ENCODE measurements around the gene TMTC2. TPM values are rescaled to one million over a fixed set of nuclear protein-coding genes. Genes with fewer than 3 reads are reported as not detected.

The TMTC2 gene
- polyA plus RNA-seq (2013), result 36.7 and 39.0 TPM in 2 replicates

GRCh38 chr12:82686168-82687020, at the start of gene TMTC2:
Gene TMTC2 (plus strand): TSS chr12:82686906.
- H3K27me3 ChIP-seq (ENCODE audit: insufficient read depth, low read length), result no peaks in the 10 kb centered on the region
- H4K91ac ChIP-seq (ENCODE audit: low read depth, low read length), result peak within 1 kb of the TSS; percentile 21
- no peak within 1 kb of the TSS for H3K23ac ChIP-seq (ENCODE audit: low read length)
- H2BK120ac ChIP-seq (ENCODE audit: insufficient read depth, low read length, poor library complexity), result peak within 1 kb of the TSS; percentile 24
- H3K14ac ChIP-seq (ENCODE audit: low read length), result peak within 1 kb of the TSS; percentile 48
- H3K36me3 ChIP-seq (ENCODE audit: control insufficient read depth in 1 of 2, insufficient read depth in 2 of 2, low read length in 2 of 2), result no peaks in the 10 kb centered on the region
- peaks cover 11% of the 10 kb centered on the region for H3K79me2 ChIP-seq (ENCODE audit: control insufficient read depth, insufficient read depth, low read length, poor library complexity)
- H3K4me2 ChIP-seq (ENCODE audit: low read length), result peak within 1 kb of the TSS; percentile 91
- no peak within 1 kb of the TSS for H2AK5ac ChIP-seq (ENCODE audit: low read length)
- peak within 1 kb of the TSS; percentile 97 for H3K4me3 ChIP-seq (ENCODE audit: low read depth, low read length)
- H4K12ac ChIP-seq (ENCODE audit: low read depth, low read length), result peak within 1 kb of the TSS; percentile 21
- H3K18ac ChIP-seq (ENCODE audit: low read length), result peak within 1 kb of the TSS; percentile 21
- DNase-seq, result peak; percentile 89 to 91
- H3K9ac ChIP-seq (ENCODE audit: low read length), result peak within 1 kb of the TSS; percentile 91
- peaks cover 0 to 5% of the 10 kb centered on the region in 2 experiments for H3K4me1 ChIP-seq (ENCODE audit: control insufficient read depth in 1 of 2, insufficient read depth in 2 of 2, low read length in 2 of 2)
- H3K9me3 ChIP-seq (ENCODE audit: insufficient read depth, low read depth, low read length), result no peaks in the 10 kb centered on the region
- H3K27ac ChIP-seq (ENCODE audit: low read depth, low read length), result peak within 1 kb of the TSS; percentile 78
- peaks cover 11% of the 10 kb centered on the region for H3K79me1 ChIP-seq (ENCODE audit: low read length)
- H3K4ac ChIP-seq (ENCODE audit: low read depth, low read length), result peak within 1 kb of the TSS; percentile 7
- peak within 1 kb of the TSS; percentile 51 for H2BK5ac ChIP-seq (ENCODE audit: low read depth, low read length, poor library complexity)
- H4K8ac ChIP-seq (ENCODE audit: low read depth, low read length), result peak within 1 kb of the TSS; percentile 18
- H2AFZ ChIP-seq (ENCODE audit: insufficient read depth, low read length, poor library complexity), result peak within 1 kb of the TSS; percentile 38
- no CpG with 5 or more reads among the region's 39 CpGs for WGBS (ENCODE audit: extremely low coverage, insufficient coverage, insufficient read length)
- H2BK12ac ChIP-seq (ENCODE audit: low read length), result no peak within 1 kb of the TSS

- no CpG with 5 or more reads among the region's 1 CpG for WGBS (ENCODE audit: extremely low coverage, insufficient coverage, insufficient read length)
- H4K8ac ChIP-seq (ENCODE audit: low read depth, low read length), result no peak overlapping the region
- no peak overlapping the region for H3K14ac ChIP-seq (ENCODE audit: low read length)
- no peak overlapping the region for H3K18ac ChIP-seq (ENCODE audit: low read length)
- H2AK5ac ChIP-seq (ENCODE audit: low read length), result no peak overlapping the region
- H3K4me2 ChIP-seq (ENCODE audit: low read length), result no peak overlapping the region
- no peak overlapping the region for H3K4ac ChIP-seq (ENCODE audit: low read depth, low read length)
- no peaks in the 10 kb centered on the region for H3K79me2 ChIP-seq (ENCODE audit: control insufficient read depth, insufficient read depth, low read length, poor library complexity)
- H3K9ac ChIP-seq (ENCODE audit: low read length), result no peak overlapping the region
- no peak overlapping the region for H3K27ac ChIP-seq (ENCODE audit: low read depth, low read length)
- no peak overlapping the region for H4K12ac ChIP-seq (ENCODE audit: low read depth, low read length)
- H3K4me1 ChIP-seq (ENCODE audit: control insufficient read depth in 1 of 2, insufficient read depth in 2 of 2, low read length in 2 of 2), result no peaks in the 10 kb centered on the region
- no peaks in the 10 kb centered on the region for H3K27me3 ChIP-seq (ENCODE audit: insufficient read depth, low read length)
- no peak overlapping the region for H2BK5ac ChIP-seq (ENCODE audit: low read depth, low read length, poor library complexity)
- DNase-seq, result no peak
- no peaks in the 10 kb centered on the region for H3K79me1 ChIP-seq (ENCODE audit: low read length)
- H3K9me3 ChIP-seq (ENCODE audit: insufficient read depth, low read depth, low read length), result peaks cover 3% of the 10 kb centered on the region
- no peak overlapping the region for H2AFZ ChIP-seq (ENCODE audit: insufficient read depth, low read length, poor library complexity)
- H3K36me3 ChIP-seq (ENCODE audit: control insufficient read depth in 1 of 2, insufficient read depth in 2 of 2, low read length in 2 of 2), result no peaks in the 10 kb centered on the region
- H2BK120ac ChIP-seq (ENCODE audit: insufficient read depth, low read length, poor library complexity), result no peak overlapping the region
- no peak overlapping the region for H3K4me3 ChIP-seq (ENCODE audit: low read depth, low read length)
- H4K91ac ChIP-seq (ENCODE audit: low read depth, low read length), result no peak overlapping the region
- H2BK12ac ChIP-seq (ENCODE audit: low read length), result no peak overlapping the region
- no peak overlapping the region for H3K23ac ChIP-seq (ENCODE audit: low read length)
Observed at GRCh38 chr12:82638324-82638723, 48.4 kb upstream of the TMTC2 start.

GRCh38 chr12:82644896-82645295, 41.8 kb upstream of the TMTC2 start:
- Histone ChIP-seq H3K4me3 (ENCODE audit: low read depth, low read length) (no peak overlapping the region), H4K91ac (ENCODE audit: low read depth, low read length) (no peak overlapping the region), H3K36me3 (ENCODE audit: control insufficient read depth in 1 of 2, insufficient read depth in 2 of 2, low read length in 2 of 2) (no peaks in the 10 kb centered on the region), H2AK5ac (ENCODE audit: low read length) (no peak overlapping the region), H2AFZ (ENCODE audit: insufficient read depth, low read length, poor library complexity) (no peak overlapping the region), H3K14ac (ENCODE audit: low read length) (no peak overlapping the region), H2BK5ac (ENCODE audit: low read depth, low read length, poor library complexity) (no peak overlapping the region), H2BK120ac (ENCODE audit: insufficient read depth, low read length, poor library complexity) (no peak overlapping the region), H3K79me2 (ENCODE audit: control insufficient read depth, insufficient read depth, low read length, poor library complexity) (no peaks in the 10 kb centered on the region), H2BK12ac (ENCODE audit: low read length) (no peak overlapping the region), H3K23ac (ENCODE audit: low read length) (no peak overlapping the region), H3K9ac (ENCODE audit: low read length) (no peak overlapping the region), H3K27me3 (ENCODE audit: insufficient read depth, low read length) (no peaks in the 10 kb centered on the region), H3K4ac (ENCODE audit: low read depth, low read length) (no peak overlapping the region), H3K4me1 (ENCODE audit: control insufficient read depth in 1 of 2, insufficient read depth in 2 of 2, low read length in 2 of 2) (no peaks in the 10 kb centered on the region), H3K4me2 (ENCODE audit: low read length) (no peak overlapping the region), H4K8ac (ENCODE audit: low read depth, low read length) (no peak overlapping the region), H4K12ac (ENCODE audit: low read depth, low read length) (no peak overlapping the region), H3K27ac (ENCODE audit: low read depth, low read length) (no peak overlapping the region), H3K79me1 (ENCODE audit: low read length) (no peaks in the 10 kb centered on the region), H3K18ac (ENCODE audit: low read length) (no peak overlapping the region), H3K9me3 (ENCODE audit: insufficient read depth, low read depth, low read length) (no peaks in the 10 kb centered on the region)
- no peak for DNase-seq
- no CpG with 5 or more reads among the region's 2 CpGs for WGBS (ENCODE audit: extremely low coverage, insufficient coverage, insufficient read length)

- H2AK5ac ChIP-seq (ENCODE audit: low read length), result no peak overlapping the region
- H3K14ac ChIP-seq (ENCODE audit: low read length), result no peak overlapping the region
- H3K18ac ChIP-seq (ENCODE audit: low read length), result no peak overlapping the region
- no peaks in the 10 kb centered on the region for H3K4me1 ChIP-seq (ENCODE audit: control insufficient read depth in 1 of 2, insufficient read depth in 2 of 2, low read length in 2 of 2)
- no peak for DNase-seq
- no peaks in the 10 kb centered on the region for H3K79me2 ChIP-seq (ENCODE audit: control insufficient read depth, insufficient read depth, low read length, poor library complexity)
- no peak overlapping the region for H3K23ac ChIP-seq (ENCODE audit: low read length)
- no peak overlapping the region for H2BK120ac ChIP-seq (ENCODE audit: insufficient read depth, low read length, poor library complexity)
- no peaks in the 10 kb centered on the region for H3K36me3 ChIP-seq (ENCODE audit: control insufficient read depth in 1 of 2, insufficient read depth in 2 of 2, low read length in 2 of 2)
- no peaks in the 10 kb centered on the region for H3K79me1 ChIP-seq (ENCODE audit: low read length)
- no peak overlapping the region for H4K12ac ChIP-seq (ENCODE audit: low read depth, low read length)
- H2BK5ac ChIP-seq (ENCODE audit: low read depth, low read length, poor library complexity), result no peak overlapping the region
- no peaks in the 10 kb centered on the region for H3K9me3 ChIP-seq (ENCODE audit: insufficient read depth, low read depth, low read length)
- no peak overlapping the region for H3K27ac ChIP-seq (ENCODE audit: low read depth, low read length)
- H2AFZ ChIP-seq (ENCODE audit: insufficient read depth, low read length, poor library complexity), result no peak overlapping the region
- H2BK12ac ChIP-seq (ENCODE audit: low read length), result no peak overlapping the region
- no peak overlapping the region for H3K9ac ChIP-seq (ENCODE audit: low read length)
- no peak overlapping the region for H4K8ac ChIP-seq (ENCODE audit: low read depth, low read length)
- H3K27me3 ChIP-seq (ENCODE audit: insufficient read depth, low read length), result no peaks in the 10 kb centered on the region
- H3K4me3 ChIP-seq (ENCODE audit: low read depth, low read length), result no peak overlapping the region
- H3K4me2 ChIP-seq (ENCODE audit: low read length), result no peak overlapping the region
- H3K4ac ChIP-seq (ENCODE audit: low read depth, low read length), result no peak overlapping the region
- H4K91ac ChIP-seq (ENCODE audit: low read depth, low read length), result no peak overlapping the region
Observed at GRCh38 chr12:82645414-82645813, 41.3 kb upstream of the TMTC2 start.
